Parathyroid adenoma (tissue), 2 donors: ENCODE measurements around the gene PLCD3.

Source experiments
- H2AFZ ChIP-seq: fragments of 300-600 bp; sonication (generic); one replicate; pipeline ENCODE4 v1.7.0; 2017; ENCODE audit warnings: antibody characterized with exemption, mild to moderate bottlenecking
- H3K27ac ChIP-seq: fragments of 300-600 bp; sonication (generic); one replicate; pipeline ENCODE4 v1.7.0; 2017
- H3K27me3 ChIP-seq: fragments of 300-600 bp; sonication (generic); one replicate; pipeline ENCODE4 v1.7.0; 2017; ENCODE audit warnings: low read length; ENCODE audit not compliant: control insufficient read depth, insufficient read depth
- H3K36me3 ChIP-seq: fragments of 300-600 bp; sonication (generic); one replicate; pipeline ENCODE4 v1.7.0; 2017; ENCODE audit warnings: low read length; ENCODE audit not compliant: control insufficient read depth, insufficient read depth
- H3K4me1 ChIP-seq: fragments of 300-600 bp; sonication (generic); one replicate; pipeline ENCODE4 v1.7.0; 2017; ENCODE audit warnings: control low read depth
- H3K4me2 ChIP-seq: fragments of 300-600 bp; sonication (generic); one replicate; pipeline ENCODE4 v1.7.0; 2017; ENCODE audit warnings: low read length
- H3K4me3 ChIP-seq: fragments of 300-600 bp; sonication (generic); one replicate; pipeline ENCODE4 v1.7.0; 2017; ENCODE audit warnings: low read depth, low read length
- H3K79me2 ChIP-seq: fragments of 300-600 bp; sonication (generic); one replicate; pipeline ENCODE4 v1.7.0; 2017; ENCODE audit warnings: control low read depth
- H3K9ac ChIP-seq: fragments of 300-600 bp; sonication (generic); one replicate; pipeline ENCODE4 v1.7.0; 2017; ENCODE audit warnings: mild to moderate bottlenecking
- H3K9me3 ChIP-seq: fragments of 300-600 bp; sonication (generic); one replicate; pipeline ENCODE4 v1.7.0; 2017; ENCODE audit warnings: low read length; ENCODE audit not compliant: control insufficient read depth
- TF ChIP-seq, protein P1 (sequence below): fragments of 300-600 bp; sonication (generic); IDR thresholded peaks from one replicate; pipeline ENCODE4 v1.7.0; 2017; ENCODE audit warnings: antibody characterized with exemption, mild to moderate bottlenecking
- donor health status: primary hyperparathyroidism.

The PLCD3 gene

DNA sequence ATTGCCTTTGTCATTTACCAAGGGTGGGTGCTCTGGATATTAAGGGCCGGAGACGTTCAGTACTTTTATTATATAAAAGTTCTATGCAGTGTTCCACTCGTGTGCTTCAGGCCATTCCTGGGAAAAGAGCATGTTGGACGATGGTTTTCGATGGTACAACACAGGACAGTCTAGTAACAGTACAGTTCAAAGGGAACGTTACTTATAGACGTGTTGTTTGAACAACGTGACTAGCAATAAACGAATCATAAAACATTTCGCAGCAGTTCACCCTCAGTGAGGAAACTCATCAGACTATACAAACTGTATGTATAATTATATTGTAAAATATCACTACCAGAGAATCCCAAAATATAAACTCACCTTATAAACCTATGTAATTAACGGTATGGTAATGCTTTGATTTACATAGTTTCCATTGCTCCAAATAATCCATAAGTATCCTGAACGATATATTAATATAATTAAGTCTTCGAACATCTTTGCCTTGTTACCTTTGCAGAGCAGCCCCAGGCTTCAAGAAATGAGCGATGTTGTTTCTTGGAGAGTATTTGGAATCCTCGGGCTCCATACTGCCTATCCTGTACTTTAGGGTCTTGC is 70.6 kb downstream of the PLCD3 start:
- no peaks in the 10 kb centered on the region for H3K27me3 ChIP-seq
- TF ChIP-seq, protein P1, sequence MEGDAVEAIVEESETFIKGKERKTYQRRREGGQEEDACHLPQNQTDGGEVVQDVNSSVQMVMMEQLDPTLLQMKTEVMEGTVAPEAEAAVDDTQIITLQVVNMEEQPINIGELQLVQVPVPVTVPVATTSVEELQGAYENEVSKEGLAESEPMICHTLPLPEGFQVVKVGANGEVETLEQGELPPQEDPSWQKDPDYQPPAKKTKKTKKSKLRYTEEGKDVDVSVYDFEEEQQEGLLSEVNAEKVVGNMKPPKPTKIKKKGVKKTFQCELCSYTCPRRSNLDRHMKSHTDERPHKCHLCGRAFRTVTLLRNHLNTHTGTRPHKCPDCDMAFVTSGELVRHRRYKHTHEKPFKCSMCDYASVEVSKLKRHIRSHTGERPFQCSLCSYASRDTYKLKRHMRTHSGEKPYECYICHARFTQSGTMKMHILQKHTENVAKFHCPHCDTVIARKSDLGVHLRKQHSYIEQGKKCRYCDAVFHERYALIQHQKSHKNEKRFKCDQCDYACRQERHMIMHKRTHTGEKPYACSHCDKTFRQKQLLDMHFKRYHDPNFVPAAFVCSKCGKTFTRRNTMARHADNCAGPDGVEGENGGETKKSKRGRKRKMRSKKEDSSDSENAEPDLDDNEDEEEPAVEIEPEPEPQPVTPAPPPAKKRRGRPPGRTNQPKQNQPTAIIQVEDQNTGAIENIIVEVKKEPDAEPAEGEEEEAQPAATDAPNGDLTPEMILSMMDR = no peak
- no peaks in the 10 kb centered on the region for H3K9me3 ChIP-seq
- H3K4me1 ChIP-seq = peaks cover 16% of the 10 kb centered on the region
- peak overlapping the region; percentile 71 for H3K4me2 ChIP-seq
- H3K36me3 ChIP-seq = no peaks in the 10 kb centered on the region
- peak overlapping the region; percentile 98 for H2AFZ ChIP-seq
- peak overlapping the region; percentile 99 for H3K4me3 ChIP-seq
- peaks cover 45% of the 10 kb centered on the region for H3K79me2 ChIP-seq
- peak overlapping the region; percentile 92 for H3K27ac ChIP-seq
- peak overlapping the region; percentile 74 for H3K9ac ChIP-seq

DNA sequence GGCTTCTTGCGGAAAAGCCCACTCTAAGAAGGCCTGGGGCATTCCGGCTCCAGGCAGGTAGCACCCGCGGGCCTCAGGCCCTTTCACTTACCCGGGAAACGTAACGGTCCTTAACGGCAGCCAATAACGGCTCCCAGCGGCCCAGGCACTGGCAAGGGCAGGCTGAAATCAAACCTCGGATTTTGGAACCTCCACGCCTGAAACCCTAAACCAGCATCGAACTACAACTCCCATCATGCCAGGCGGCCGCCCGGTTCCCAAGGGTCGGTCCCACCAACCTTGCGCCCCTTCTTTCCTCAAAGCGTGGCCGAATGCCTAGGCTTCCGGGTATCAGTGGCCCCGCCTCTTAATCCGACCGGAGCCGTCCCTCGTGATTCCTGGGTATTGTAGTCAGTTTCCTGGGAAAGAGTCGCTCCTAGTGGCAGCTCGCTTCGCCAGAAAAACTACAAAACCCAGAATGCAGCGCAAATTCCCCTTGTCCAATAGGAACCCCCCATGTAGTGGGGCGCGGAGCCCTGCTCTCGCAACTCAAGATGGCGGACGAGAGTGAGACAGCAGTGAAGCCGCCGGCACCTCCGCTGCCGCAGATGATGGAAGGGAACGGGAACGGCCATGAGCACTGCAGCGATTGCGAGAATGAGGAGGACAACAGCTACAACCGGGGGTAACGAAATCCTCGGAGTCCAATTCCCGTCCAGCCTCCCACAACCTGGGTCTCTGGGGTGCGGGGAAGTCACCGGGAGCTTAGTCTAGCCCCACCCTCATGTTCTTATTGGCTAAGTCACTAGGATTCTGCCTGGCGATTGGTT is 71.3 kb downstream of the PLCD3 start, which contains the start of gene NMT1:
TSS of gene NMT1 (plus strand) at position 521 of the 809 bp plus-strand sequence. CDS start at position 534, 13 bp downstream.
- Histone ChIP-seq H3K36me3 (no peaks in the 10 kb centered on the region), H2AFZ (peak within 1 kb of the TSS; percentile 98), H3K4me1 (peaks cover 16% of the 10 kb centered on the region), H3K9me3 (no peaks in the 10 kb centered on the region), H3K27ac (peak within 1 kb of the TSS; percentile 92), H3K27me3 (no peaks in the 10 kb centered on the region), H3K4me3 (peak within 1 kb of the TSS; percentile 99), H3K79me2 (peaks cover 42% of the 10 kb centered on the region), H3K9ac (peak within 1 kb of the TSS; percentile 74), H3K4me2 (peak within 1 kb of the TSS; percentile 83)
- TF ChIP-seq, protein P1 = no peak

DNA sequence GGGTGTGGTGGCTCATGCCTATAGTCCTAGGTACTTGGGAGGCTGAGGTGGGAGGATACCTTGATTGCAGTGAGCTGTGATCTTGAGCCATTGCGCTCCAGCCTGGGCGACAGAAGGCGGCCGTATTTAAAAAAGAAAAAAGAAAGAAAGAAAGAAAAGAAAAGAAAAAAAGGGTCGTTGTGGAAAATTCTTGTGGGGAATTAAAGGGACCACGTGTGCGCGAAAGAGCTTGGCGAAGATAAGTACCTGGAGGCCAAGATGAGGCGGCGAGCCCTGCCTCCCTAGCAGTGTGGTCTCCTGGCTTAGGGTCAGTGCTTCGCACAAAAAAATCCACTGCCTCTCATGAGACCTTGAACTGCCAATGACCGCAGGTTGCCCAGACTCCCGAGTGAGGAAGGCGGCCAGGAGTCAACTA is 71.9 kb downstream of the PLCD3 start:
- H3K27me3 ChIP-seq = no peaks in the 10 kb centered on the region
- H3K4me3 ChIP-seq = peak overlapping the region; percentile 99
- no peaks in the 10 kb centered on the region for H3K9me3 ChIP-seq
- H3K9ac ChIP-seq = peak overlapping the region; percentile 2
- TF ChIP-seq, protein P1 = no peak
- H3K36me3 ChIP-seq = no peaks in the 10 kb centered on the region
- H3K79me2 ChIP-seq = peaks cover 39% of the 10 kb centered on the region
- peak overlapping the region; percentile 98 for H2AFZ ChIP-seq
- peaks cover 16% of the 10 kb centered on the region for H3K4me1 ChIP-seq
- peak overlapping the region; percentile 83 for H3K4me2 ChIP-seq
- peak overlapping the region; percentile 92 for H3K27ac ChIP-seq
